Measurements from ENCODE around the gene SBDS. TPM values are rescaled to one million over a fixed set of nuclear protein-coding genes. Genes with fewer than 3 reads are reported as not detected.
"Not testable (repeated sequence)": the region's sequence is repeated elsewhere in the genome, so short reads cannot be mapped to it uniquely, and the experiment has no call there.

The SBDS gene
- total RNA-seq, 1 experiment from 2014 or later, result 50.1 TPM

DNA sequence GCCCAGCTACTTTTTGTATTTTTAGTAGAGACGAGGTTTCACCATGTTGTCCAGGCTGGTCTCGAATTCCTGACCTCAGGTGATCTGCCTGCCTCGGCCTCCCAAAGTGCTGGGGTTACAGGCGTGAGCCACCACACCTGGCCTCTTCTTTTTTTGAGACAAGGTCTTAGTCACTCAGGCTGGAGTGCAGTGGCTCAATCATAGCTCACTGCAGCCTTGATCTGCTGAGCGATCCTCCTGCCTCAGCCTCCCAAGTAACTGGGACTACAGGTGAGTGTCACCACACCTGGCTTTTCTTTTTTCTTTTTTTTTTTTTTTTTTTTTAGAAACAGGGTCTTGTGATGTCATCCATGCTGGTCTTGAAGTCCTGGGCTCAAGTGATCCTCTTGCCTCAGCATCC, 26.4 kb downstream of the SBDS start:
- H3K79me2 ChIP-seq (ENCODE audit: insufficient read depth, low read length); H3K4me1 ChIP-seq (ENCODE audit: control insufficient read depth in 1 of 2, insufficient read depth in 2 of 2, low read length in 2 of 2); DNase-seq (ENCODE audit: low read depth, low spot score); CTCF ChIA-PET; H2AFZ ChIP-seq (ENCODE audit: low read depth, low read length, poor library complexity, severe bottlenecking); H3K9ac ChIP-seq (ENCODE audit: low read length); ATAC-seq; H3K4me2 ChIP-seq (ENCODE audit: low read length); POLR2A ChIA-PET; H3K27ac ChIP-seq (ENCODE audit: low read depth, low read length); H3K9me2 ChIP-seq (ENCODE audit: insufficient read depth); H3K27me3 ChIP-seq (ENCODE audit: insufficient read depth, low read length); H3K4me3 ChIP-seq (replicated peaks in 1 of 2; ENCODE audit: low read depth in 1 of 2, low read length in 2 of 2); intact Hi-C loops (cut with micrococcal nuclease); BruUV-seq (replicated peaks); H4K20me1 ChIP-seq (ENCODE audit: insufficient read depth); RAD21 ChIA-PET (ENCODE audit: low non-redundant PET in 1 of 2, low total read pairs in 2 of 2, uncharacterized antibody in 2 of 2, unreplicated experiment in 2 of 2); H3K36me3 ChIP-seq (ENCODE audit: control insufficient read depth in 1 of 2, insufficient read depth in 2 of 2, low read length in 2 of 2); H3K9me3 ChIP-seq (ENCODE audit: control insufficient read depth in 1 of 2, insufficient read depth in 1 of 2, low read depth in 1 of 2, low read length in 2 of 2): not testable (repeated sequence)

DNA sequence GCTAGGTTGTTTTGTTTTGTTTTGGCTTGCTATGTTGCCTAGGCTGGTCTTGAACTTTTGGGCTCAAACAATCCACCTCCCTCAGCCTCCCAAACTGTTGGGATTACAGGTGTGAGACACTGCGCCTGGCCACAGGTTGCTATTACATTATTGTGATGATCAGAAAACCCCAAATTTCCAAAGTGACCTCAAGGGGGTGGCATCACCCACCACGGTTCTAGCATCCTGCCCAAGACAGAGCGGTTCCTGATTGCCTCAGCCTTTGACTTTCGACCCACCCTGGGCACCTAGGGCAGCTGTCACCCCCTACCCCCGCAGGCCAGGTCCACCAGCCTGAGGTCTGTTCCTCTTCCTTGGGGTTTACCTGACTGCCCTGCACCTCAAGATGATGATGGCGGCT, 28.4 kb downstream of the SBDS start:
- ATAC-seq, result peak; percentile 46; the same call in 1 of the 2 replicates
- BruUV-seq (replicated peaks), result no TSS peak
- H3K9me3 ChIP-seq (ENCODE audit: control insufficient read depth in 1 of 2, insufficient read depth in 1 of 2, low read depth in 1 of 2, low read length in 2 of 2), result no peaks in the 10 kb centered on the region

More for the DNA sequence above, 28.4 kb downstream of the SBDS start:
- no peaks in the 10 kb centered on the region for H3K36me3 ChIP-seq (ENCODE audit: control insufficient read depth in 1 of 2, insufficient read depth in 2 of 2, low read length in 2 of 2)
- H3K27me3 ChIP-seq (ENCODE audit: insufficient read depth, low read length), result no peaks in the 10 kb centered on the region
- RAD21 ChIA-PET (ENCODE audit: low non-redundant PET in 1 of 2, low total read pairs in 2 of 2, uncharacterized antibody in 2 of 2, unreplicated experiment in 2 of 2), result no interaction called here
- CTCF ChIA-PET, result no interaction called here
- no peak overlapping the region for H3K27ac ChIP-seq (ENCODE audit: low read depth, low read length)
- no peaks in the 10 kb centered on the region for H3K79me2 ChIP-seq (ENCODE audit: insufficient read depth, low read length)
- no peak for DNase-seq (ENCODE audit: low read depth, low spot score)
- no peak overlapping the region for H3K9ac ChIP-seq (ENCODE audit: low read length)
- no peak overlapping the region for H2AFZ ChIP-seq (ENCODE audit: low read depth, low read length, poor library complexity, severe bottlenecking)
- no peak for TF ChIP-seq SP1 (IDR thresholded peaks at IDR 0.05; ENCODE audit: low read depth)
- TF ChIP-seq, protein P1, sequence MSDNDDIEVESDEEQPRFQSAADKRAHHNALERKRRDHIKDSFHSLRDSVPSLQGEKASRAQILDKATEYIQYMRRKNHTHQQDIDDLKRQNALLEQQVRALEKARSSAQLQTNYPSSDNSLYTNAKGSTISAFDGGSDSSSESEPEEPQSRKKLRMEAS (IDR thresholded peaks at IDR 0.05), result no peak
- no peak for TF ChIP-seq ZFX (IDR thresholded peaks at IDR 0.05)
- no peak for TF ChIP-seq RAD21 (IDR thresholded peaks at IDR 0.05; ENCODE audit: low read depth)
- TF ChIP-seq, protein P2, sequence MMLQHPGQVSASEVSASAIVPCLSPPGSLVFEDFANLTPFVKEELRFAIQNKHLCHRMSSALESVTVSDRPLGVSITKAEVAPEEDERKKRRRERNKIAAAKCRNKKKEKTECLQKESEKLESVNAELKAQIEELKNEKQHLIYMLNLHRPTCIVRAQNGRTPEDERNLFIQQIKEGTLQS (IDR thresholded peaks at IDR 0.05), result no peak
- TF ChIP-seq, protein P3, sequence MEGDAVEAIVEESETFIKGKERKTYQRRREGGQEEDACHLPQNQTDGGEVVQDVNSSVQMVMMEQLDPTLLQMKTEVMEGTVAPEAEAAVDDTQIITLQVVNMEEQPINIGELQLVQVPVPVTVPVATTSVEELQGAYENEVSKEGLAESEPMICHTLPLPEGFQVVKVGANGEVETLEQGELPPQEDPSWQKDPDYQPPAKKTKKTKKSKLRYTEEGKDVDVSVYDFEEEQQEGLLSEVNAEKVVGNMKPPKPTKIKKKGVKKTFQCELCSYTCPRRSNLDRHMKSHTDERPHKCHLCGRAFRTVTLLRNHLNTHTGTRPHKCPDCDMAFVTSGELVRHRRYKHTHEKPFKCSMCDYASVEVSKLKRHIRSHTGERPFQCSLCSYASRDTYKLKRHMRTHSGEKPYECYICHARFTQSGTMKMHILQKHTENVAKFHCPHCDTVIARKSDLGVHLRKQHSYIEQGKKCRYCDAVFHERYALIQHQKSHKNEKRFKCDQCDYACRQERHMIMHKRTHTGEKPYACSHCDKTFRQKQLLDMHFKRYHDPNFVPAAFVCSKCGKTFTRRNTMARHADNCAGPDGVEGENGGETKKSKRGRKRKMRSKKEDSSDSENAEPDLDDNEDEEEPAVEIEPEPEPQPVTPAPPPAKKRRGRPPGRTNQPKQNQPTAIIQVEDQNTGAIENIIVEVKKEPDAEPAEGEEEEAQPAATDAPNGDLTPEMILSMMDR (IDR thresholded peaks at IDR 0.05 in 2 of 3, conservative IDR thresholded peaks at IDR 0.05 in 1 of 3; ENCODE audit: borderline replicate concordance in 1 of 3, insufficient read depth in 1 of 3, low read depth in 2 of 3, low read length in 2 of 3), result no peak
- no peak for TF ChIP-seq FOSL1 (IDR thresholded peaks at IDR 0.05; ENCODE audit: low read depth)
- no peak for TF ChIP-seq JUND (IDR thresholded peaks at IDR 0.05)
- TF ChIP-seq ELF1 (IDR thresholded peaks at IDR 0.05; ENCODE audit: borderline replicate concordance, low read depth), result no peak
- TF ChIP-seq ZNF274 (IDR thresholded peaks at IDR 0.05; ENCODE audit: low read depth, low read length), result no peak
- TF ChIP-seq TCF7L2 (IDR thresholded peaks at IDR 0.05; ENCODE audit: borderline replicate concordance, extremely low read depth, insufficient read depth, insufficient read length), result no peak
- no peaks in the 10 kb centered on the region for H4K20me1 ChIP-seq (ENCODE audit: insufficient read depth)
- H3K4me2 ChIP-seq (ENCODE audit: low read length), result no peak overlapping the region
- H3K4me1 ChIP-seq (ENCODE audit: control insufficient read depth in 1 of 2, insufficient read depth in 2 of 2, low read length in 2 of 2), result no peaks in the 10 kb centered on the region
- POLR2A ChIA-PET, result interaction anchor here (0.6 kb wide), 1 partner anchor 42 kb away, joined by 3 read pairs; no protein-coding TSS in a partner anchor
- no peak overlapping the region for H3K4me3 ChIP-seq (replicated peaks in 1 of 2; ENCODE audit: low read depth in 1 of 2, low read length in 2 of 2)
- H3K9me2 ChIP-seq (ENCODE audit: insufficient read depth), result no peaks in the 10 kb centered on the region
- intact Hi-C loops (cut with micrococcal nuclease), result no loop called here

Measured in HCT116 (cell line).